HTERT RPE-1 (cell line): ENCODE measurements around the gene EXOC4.

Experiments used
- in situ Hi-C: fragments of 300-500 bp; cut with MboI; formaldehyde crosslinking; loops from 4 replicates; pipeline ENCODE4 v1.14.3; 2020; ENCODE audit warnings: low sequenced_read_pairs

Gene EXOC4

DNA sequence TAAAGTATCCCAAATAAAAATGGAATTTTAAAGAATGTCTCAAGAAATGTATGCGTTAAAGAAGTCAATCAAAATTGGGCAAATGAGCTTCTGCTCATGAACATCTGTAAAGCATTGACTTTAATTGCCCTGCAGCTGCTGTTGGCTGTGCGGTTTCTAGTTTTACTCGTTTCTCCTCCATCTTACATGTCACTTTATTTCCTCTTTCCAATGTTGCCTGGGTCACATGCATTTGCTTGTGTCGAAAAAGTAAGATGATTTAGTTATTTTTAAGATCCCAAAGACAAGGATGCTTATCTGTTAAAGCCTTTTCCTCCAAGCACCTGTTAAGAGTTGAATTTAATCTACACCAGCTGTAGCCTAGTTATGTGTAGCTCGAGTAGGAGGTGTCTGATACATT lies 310.4 kb downstream of the EXOC4 start:
- in situ Hi-C loops, result no loop called here

DNA sequence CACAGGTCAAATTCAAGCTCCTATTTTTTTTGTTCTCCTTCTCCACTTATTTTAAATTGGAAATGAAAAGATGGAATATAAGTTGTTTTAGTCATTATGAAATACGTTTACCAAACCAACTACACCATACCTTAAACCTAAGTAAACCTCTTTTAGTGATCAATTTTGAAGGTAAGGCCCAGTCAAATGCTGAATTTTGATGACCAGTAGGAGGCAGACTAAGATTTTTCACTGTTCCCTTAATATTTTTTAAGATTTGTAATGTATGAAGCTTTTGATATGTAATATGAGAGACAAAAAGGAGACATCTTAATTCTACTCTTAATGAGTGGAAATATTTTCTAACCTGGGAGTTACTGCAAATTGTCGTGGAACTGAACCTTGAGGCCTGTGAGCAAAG lies 311.6 kb downstream of the EXOC4 start:
- in situ Hi-C loops, result no loop called here

DNA sequence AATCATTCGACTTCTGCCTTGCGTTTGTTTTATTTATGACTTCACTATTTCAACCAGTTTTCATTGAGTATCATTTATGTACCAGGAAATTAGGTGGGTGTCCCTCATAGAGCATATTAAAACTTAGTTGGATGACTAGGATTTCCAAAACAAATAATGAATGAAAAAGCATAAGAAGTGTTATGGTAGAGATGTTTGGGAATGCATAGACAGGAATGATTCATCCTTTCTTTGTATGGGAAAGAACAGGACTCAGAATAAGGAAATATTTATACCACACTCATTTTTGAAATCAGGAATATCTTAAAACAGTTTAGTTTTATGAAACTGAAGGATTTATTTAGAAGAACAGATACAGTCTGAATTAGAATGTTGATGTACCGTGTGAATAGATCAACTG lies 315.7 kb downstream of the EXOC4 start:
- in situ Hi-C loops, result no loop called here

DNA sequence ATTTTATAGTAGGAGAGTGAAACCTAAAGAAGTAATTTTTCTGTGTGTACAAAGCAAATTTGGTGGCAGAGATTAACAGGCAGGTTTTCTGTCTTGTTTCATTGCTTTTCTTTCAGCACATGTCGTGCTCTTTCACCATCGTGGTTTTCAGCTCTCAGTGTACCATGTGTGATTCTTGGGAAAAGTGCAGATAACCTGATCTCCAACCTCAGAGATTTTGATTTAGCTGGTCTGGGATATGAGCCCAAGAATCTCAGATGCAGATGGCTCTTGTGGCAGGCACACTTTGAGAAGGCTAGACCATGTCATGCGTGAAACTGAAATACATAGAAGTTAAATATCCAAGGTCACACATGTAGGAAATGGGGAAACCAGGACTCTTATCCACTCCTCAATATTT lies 317.4 kb downstream of the EXOC4 start:
- in situ Hi-C loops, result no loop called here

DNA sequence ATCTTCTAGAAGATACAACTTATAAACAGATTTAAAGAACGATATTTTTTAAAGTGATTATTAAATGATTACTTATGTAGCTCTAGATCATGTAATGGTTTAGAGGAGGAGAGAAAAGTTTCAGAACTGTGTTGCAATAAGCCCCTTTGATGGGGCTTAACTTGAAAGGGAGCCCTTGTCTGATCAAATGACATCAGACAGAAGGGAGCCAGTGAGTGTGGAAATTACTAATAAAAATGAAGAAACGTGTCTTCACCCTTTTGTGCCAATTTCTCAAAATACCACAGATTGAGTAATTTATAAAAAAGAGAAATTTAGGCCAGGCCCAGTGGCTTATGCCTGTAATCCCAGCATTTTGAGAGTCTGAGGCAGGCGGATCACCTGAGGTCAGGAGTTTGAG lies 318.2 kb downstream of the EXOC4 start:
- in situ Hi-C loops, result no loop called here

DNA sequence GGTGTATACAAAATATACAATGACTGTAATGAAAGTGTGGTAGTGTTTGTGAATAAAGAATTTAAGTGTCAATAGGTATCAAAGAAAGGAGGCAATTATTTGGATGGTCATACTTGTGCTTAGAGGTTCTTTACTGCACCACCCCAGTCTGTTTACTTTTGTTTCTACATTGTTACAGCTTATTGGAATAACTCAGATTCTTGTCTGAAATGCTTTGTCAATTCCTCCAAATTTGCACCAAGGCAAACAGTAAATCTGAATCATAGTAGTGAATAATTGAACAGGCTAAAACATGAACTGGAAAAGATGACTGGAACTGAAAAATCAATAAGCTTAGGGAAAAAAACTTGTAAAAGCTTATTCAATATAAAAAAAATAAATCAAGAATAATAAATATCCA lies 319.2 kb downstream of the EXOC4 start:
- in situ Hi-C loops, result no loop called here

DNA sequence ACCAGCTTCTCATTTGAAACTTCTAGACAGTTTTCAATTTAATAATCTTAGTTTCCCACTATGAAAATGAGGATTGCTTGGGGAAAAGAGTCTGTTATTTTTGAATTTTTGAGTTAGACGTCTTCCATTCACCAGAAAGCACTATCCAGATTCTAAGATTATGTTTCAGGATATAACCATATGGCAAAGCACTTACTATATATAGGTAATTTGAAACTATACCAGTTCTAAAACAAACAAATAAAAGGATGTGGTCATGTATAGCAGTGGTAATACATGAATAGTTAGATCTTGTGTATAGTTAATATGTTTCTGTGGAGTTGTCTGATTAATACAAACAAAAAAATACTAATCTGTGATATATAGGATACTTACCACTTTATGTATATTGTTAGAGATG lies 320.0 kb downstream of the EXOC4 start:
- in situ Hi-C loops, result no loop called here

DNA sequence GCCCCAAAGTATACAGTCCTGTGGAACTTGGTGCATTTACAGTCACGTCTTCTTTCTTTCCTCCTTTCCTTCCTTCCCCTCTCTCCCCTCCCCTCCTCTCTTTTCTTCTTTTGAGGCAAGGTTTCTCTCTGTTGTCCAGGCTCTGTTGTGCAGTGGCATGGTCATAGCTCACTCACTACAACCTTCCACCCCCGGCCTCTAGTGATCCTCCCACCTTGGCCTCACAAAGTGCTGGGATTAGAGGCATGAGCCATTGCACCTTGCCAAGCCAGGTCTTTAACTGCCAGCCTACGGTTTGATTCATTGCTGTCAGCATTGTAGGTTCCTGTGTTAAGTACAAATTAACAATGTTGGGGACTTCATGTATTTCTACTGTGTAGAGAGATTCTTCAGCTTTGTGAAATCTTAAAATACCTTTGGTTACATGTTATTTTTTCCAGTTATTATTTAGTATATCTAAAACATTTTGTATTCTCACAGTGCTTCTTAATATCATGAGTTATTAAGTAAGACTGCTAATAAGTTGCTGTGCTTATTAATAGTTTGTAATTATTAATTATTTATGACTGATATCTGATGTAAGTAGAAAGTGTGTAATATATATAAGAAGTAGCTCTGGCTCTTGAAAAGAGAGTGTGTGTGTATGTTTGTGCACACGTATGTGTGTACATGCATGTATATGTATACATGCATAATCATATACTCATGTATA lies 320.8 kb downstream of the EXOC4 start:
- in situ Hi-C loops, result no loop called here

DNA sequence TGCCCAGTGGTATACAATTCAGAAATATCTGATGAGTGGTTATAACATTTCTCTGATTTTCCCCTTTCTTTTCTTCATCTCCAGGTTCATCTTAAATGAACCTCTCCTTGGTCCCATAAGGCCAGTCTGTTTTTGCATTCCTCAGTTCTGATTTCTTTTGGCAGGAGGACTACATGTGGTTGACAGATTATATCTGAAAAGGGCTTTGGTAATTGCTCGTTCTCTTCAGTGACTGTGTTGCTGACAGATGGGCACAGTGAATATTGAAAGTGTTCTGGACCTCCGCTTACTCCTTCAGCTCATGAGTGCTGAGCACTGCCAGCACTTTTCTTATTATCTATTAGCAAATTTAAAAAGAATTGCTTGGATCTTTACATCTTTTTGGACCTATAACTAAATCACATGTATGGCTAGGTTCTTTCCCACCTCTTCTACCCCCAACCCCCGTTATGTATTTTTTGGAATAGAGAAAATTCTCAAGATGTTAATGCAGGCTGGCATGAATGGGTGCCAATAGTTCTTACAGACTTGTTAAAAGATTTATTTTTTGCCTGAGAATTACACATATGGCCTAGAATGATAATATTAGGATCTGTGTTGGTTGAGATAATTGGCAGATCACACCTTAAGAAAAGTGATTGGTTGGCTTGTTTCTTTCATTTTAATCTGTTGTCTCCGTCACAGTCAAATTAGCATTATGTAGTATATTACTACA lies 323.0 kb downstream of the EXOC4 start:
- in situ Hi-C loops, result no loop called here

DNA sequence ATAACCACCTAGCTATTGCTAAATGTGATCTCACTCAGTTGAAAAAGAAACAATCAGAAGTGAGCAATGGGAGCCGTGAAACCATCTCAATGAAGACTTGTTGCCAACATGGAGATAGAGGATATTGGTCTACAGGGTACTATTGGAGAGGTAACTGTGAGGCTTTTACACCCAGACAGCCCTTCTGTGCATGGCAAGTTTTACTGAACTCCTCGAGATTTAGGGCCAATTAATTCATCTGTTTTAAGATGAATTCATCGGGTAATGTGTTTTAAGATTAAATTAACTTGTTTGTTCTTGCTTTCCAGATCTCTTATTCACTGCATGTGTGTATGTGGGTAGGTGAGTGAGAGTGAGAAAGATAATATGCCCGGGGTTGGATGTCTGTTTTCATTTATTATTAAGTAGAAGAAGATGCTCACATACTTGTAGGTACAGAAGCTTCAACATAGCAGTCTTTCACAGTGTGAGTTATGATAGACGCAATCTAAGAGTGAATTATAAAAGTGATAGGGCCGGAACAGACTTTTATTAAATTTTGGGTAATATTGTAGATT lies 323.8 kb downstream of the EXOC4 start:
- in situ Hi-C loops, result no loop called here

DNA sequence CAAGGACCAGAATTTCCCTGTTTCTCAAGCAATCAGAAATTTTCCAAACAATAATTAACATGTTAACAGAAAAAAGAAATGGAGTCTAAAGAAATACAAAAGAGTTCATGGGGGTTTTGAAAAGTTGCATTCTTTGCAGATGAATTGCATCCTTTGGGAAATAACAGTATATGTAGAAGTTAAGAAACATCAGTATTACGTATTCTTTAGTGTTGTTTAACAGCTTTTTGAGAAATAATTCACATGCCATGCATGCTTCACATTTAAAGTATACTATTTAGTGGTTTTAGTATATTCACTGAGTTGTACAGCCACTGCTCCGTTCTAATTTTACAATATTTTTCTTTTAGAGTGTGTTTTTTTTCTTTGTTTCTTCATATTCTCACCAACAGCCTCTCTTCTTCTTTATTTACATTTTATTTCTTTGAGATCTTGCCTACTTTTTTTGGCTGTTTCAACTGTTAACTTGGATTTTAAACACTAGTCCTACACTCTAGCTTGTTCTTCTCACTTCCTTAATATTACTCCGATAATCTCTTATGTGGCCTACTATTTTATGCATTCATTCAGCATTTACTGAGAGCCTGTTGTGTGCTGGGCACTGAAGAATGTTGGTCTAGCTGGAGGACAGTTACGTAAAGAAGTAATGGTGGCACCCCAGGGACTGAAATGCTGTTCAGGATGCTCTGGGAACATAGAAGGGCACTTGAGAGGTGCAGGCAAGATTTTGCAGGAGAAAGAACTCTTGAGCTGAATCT lies 330.1 kb downstream of the EXOC4 start:
- in situ Hi-C loops, result no loop called here

DNA sequence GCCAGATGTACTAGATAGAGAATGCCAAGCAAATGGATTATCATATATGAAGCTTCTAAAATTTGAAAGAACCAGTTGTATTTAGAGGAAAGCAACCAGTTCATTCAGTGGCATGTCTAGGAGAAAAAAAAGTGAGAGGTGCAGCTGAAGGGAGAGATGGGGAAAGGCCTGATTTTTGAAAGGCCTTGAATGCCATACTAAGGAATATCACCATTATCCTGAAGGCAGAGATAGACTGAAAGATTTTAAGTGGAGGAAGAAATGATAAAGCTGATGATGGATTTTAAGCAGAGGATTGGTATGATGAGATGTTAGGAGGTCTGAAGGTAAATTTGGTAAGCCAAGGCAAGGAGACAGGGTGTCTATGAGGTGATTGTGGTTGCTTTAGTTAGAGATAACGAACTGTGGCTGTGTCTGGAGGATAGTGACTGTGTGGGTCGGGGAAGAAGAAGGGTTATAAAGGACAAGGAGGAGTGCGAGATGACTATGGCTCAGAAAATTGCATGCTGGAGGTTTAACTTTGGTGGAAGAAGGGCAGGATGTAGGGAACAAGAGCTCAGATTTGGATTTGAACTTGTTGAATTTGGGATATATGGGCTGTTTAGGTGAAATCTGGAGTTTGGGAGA lies 330.8 kb downstream of the EXOC4 start:
- in situ Hi-C loops, result no loop called here

DNA sequence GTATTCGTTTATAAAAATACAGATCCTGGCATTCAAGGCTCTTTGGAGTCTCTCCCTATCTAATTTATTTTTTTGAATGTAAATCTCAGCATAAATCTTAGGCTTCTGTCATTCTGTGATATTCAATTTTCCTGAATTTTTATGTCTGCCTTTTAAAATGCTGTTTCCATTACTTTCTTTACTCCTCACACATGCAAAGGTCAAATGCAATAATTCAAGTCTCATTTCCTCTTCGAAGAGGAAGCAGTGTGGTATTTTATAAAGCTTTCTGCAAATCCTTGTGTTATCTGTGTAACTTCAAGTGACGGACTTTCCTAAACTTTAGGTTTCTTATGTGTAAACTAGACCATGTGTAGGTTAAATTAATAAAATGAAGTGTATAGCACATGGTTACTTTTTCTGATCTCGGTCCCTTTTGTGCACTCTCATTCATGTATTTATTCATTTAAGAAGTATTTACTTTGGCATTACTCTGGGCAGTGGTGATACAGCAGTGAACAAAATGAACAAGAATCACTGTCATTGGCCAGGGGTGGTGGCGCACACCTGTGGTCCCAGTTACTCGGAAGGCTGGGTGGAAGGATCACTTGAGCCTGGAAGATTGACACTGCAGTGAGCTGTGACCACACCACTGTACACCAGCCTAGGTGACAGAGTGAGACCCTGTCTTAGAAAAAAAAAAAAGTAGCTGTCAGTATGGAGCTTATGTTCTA lies 332.2 kb downstream of the EXOC4 start:
- in situ Hi-C loops, result no loop called here

DNA sequence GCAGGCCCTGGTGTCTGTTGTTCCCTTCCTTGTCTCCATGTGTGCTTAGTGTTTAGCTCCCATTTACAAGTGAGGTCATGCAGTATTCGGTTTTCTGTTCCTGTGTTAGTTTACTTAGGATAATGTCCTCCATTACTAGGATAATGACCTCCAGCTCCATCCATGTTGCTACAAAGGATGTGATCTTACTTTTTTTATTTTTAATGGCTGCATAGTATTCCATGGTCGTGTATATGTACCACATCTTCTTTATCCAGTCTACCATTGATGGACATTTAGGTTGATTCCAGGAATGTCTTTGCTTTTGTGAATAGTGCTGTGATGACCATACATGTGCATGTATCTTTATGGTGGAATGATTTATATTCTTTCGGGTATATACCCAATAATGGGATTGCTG lies 333.4 kb downstream of the EXOC4 start:
- in situ Hi-C loops, result no loop called here

DNA sequence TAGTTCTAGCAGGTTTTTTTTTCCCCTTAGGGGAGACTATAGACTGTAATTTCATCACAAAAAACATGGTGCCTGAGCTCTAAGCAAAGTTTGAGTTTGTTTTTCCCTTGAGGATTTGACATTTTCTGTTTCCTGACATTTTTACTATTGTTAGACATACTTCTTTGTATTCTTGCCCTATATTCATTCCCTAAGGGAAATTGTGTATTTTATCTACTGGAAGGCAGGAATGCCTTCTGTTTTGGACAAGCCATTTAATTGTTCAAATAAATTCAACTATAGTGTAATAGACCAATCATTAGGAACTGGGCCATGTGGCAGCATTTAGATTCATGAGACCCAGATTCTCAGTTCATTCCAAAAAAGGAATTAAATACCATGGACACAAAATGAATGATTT lies 335.0 kb downstream of the EXOC4 start:
- in situ Hi-C loops, result no loop called here

DNA sequence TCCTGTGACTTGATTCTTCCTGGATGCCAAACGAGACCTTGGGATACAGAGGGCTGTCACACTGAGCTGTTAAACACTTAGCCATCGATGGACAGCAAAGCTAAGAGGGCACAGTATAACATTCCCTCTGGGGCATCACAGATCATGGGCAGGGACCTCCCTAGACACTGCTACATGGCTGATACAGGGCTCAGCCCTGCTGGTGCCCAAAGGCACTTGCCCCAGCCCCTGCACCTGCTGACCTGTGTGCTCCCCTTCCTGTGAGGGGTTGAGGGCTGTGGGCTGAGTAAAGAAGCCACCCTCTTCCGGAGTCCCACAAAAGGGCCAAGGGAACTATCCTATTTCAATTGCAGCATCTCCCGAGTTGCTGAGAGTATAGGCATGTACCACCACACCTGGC lies 337.9 kb downstream of the EXOC4 start:
- in situ Hi-C loops, result no loop called here

DNA sequence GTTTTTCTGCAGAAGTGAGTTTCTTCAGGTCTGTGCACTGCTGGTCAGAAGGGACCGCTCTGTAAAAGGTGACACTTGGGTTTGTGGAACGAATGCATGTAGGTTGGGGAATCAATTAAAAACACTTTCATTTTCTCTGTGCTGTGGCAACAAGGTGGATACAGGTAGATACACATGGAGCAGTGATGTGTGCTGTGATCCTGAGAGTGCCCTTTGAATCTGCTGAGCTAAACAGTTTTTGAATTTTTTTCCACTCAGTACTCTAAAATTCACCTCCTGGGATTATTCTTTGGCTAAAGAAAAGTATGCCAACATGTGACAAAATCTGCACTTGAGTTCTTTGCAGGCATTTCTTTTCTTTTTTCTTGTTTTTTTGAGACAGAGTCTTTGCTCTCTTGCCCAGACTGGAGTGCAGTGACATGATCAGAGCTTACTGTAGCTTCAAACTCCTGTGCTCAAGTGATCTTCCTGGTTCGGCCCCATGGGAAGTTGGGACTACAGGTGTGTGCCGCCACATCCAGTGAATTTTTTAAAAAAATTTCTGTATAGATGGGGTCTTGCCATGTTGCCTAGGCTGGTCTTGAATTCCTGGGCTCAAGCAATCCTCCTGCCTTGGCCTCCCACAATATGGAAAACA lies 338.9 kb downstream of the EXOC4 start:
- in situ Hi-C loops, result no loop called here

DNA sequence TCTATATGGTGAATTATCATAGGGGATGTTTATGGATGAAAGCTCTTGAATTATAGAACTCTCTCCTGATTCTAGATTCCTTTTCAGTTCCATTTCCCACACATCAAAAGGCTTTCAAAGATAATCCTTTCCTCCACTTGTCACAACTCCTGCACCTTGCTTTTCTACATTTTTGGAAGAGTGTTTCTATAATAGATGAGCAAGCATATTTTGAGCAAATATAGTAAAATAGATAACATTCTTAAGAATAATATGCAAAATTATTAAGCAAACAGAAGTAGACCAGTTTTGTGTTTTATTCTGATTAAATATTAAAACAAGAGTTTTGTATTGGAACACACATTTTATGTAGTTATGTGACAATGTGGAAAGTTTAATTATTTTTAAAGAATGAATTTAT lies 340.7 kb downstream of the EXOC4 start:
- in situ Hi-C loops, result no loop called here

DNA sequence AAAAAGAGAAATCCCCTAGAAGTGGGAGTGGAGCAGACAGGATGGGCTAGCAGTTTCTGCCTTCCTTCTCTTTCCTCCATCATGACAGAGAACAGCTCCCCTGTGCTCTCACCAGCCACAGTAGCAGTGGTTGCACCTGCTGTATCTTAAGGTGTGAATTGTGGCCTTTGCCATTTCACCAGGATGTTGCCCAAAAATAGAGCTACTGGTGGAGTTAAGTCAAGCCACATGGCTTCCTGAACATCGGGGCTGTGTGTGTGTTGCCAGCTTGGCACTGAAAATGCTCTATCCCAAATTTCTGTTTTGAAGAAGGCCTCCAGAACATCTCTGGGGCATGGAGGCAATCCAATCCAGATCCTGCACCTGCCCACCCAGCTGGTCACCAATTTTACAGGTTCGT lies 348.7 kb downstream of the EXOC4 start:
- in situ Hi-C loops, result no loop called here

DNA sequence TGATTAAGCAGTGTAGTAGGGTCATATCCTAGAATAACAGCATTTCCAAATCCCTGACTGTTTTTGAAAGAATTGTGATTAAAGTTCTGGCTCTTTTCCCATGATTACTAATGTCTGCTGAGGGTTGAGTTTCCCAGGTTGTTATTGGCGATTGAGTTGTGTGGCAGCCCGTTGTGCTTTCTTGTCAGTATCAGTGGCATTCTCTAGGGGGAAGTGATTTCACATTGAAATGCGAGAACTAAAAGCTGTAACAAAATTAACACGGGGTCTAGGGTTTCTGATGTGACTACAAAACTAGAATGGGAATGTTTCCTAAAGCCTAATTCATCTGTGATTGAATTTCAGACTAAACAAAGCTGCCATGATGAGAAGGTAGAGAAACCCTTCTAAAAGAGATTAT lies 349.4 kb downstream of the EXOC4 start:
- in situ Hi-C loops, result no loop called here
